IMR-90 (cell line): ENCODE measurements around the gene PLXNC1.

Experiments
- CHD1 ChIP-seq: IDR thresholded peaks from 2 replicates; pipeline ENCODE4 v1.6.1; 2012; ENCODE audit warnings: low read depth, low read length, improper control_type of control experiment
- CTCF ChIP-seq: conservative IDR thresholded peaks from 2 replicates; pipeline ENCODE4 v1.5.1; 2012; ENCODE audit warnings: mild to moderate bottlenecking, low read depth, low read length, improper control_type of control experiment
- MAZ ChIP-seq: IDR thresholded peaks from 2 replicates; pipeline ENCODE4 v1.6.1; 2012; ENCODE audit warnings: low read depth, mild to moderate bottlenecking, low read length, improper control_type of control experiment, moderate library complexity, borderline replicate concordance
- MXI1 ChIP-seq: IDR thresholded peaks from 2 replicates; pipeline ENCODE4 v1.6.1; 2012; ENCODE audit warnings: low read depth, mild to moderate bottlenecking, low read length, moderate library complexity, borderline replicate concordance
- POLR2A ChIP-seq: IDR thresholded peaks from 2 replicates; pipeline ENCODE4 v1.6.1; 2012; ENCODE audit warnings: mild to moderate bottlenecking, low read depth, low read length
- RAD21 ChIP-seq: IDR thresholded peaks from 2 replicates; pipeline ENCODE4 v1.6.1; 2012; ENCODE audit warnings: low read length, improper control_type of control experiment
- TF ChIP-seq, protein P1 (sequence below): fragments of 150-350 bp; IDR thresholded peaks from 2 replicates; pipeline ENCODE4 v1.6.1; 2017; ENCODE audit warnings: mild to moderate bottlenecking, antibody characterized with exemption, low read length, low read depth

GRCh38 chr12:94267537-94267872, 119.1 kb downstream of the PLXNC1 start:
- no peak for TF ChIP-seq RAD21
- TF ChIP-seq CTCF, result no peak
- TF ChIP-seq, protein P1, sequence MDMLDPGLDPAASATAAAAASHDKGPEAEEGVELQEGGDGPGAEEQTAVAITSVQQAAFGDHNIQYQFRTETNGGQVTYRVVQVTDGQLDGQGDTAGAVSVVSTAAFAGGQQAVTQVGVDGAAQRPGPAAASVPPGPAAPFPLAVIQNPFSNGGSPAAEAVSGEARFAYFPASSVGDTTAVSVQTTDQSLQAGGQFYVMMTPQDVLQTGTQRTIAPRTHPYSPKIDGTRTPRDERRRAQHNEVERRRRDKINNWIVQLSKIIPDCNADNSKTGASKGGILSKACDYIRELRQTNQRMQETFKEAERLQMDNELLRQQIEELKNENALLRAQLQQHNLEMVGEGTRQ, result no peak
- TF ChIP-seq MAZ, result no peak
- no peak for TF ChIP-seq MXI1
- TF ChIP-seq POLR2A, result no peak
- no peak for TF ChIP-seq CHD1
